Measurements from ENCODE around the gene P2RY2.

GRCh38 chr11:73190557-73190885, 27.6 kb upstream of the P2RY2 start:
- TF ChIP-seq CTCF (IDR thresholded peaks at IDR 0.05; ENCODE audit: low read depth, low read length, missing input control), result no peak
- no peak for TF ChIP-seq NR2F2 (IDR thresholded peaks at IDR 0.05)
- TF ChIP-seq EGR1 (IDR thresholded peaks at IDR 0.05; ENCODE audit: low read depth in 2 of 2), result no peak

Measured in liver (tissue), 3 donors.